GM06990 (cell line): ENCODE data around the gene TEX26.

Experiments used
- DNase-seq: peaks from one replicate; pipeline ENCODE4 v3.0.0-alpha.2; 2011; ENCODE audit not compliant: insufficient read length; ENCODE audit errors: extremely low read depth
- H3K27me3 ChIP-seq: replicated peaks from 2 replicates; pipeline ENCODE4 v1.6.0; 2011; ENCODE audit warnings: low read length; ENCODE audit not compliant: control insufficient read depth, insufficient read depth
- H3K36me3 ChIP-seq: 2 replicates; pipeline ENCODE4 v1.5.1; 2011; ENCODE audit warnings: low read length; ENCODE audit not compliant: control insufficient read depth, insufficient read depth
- H3K4me3 ChIP-seq: replicated peaks from 2 replicates; pipeline ENCODE4 v1.5.1; 2011; ENCODE audit warnings: low read depth, mild to moderate bottlenecking, control low read depth, low read length
- TF ChIP-seq, protein P1 (sequence below): IDR thresholded peaks from 2 replicates; pipeline ENCODE4 v1.5.1; 2011; ENCODE audit warnings: low read length, control low read depth, mild to moderate bottlenecking, inconsistent platforms; ENCODE audit not compliant: insufficient read depth, poor library complexity, severe bottlenecking

TEX26 gene

DNA sequence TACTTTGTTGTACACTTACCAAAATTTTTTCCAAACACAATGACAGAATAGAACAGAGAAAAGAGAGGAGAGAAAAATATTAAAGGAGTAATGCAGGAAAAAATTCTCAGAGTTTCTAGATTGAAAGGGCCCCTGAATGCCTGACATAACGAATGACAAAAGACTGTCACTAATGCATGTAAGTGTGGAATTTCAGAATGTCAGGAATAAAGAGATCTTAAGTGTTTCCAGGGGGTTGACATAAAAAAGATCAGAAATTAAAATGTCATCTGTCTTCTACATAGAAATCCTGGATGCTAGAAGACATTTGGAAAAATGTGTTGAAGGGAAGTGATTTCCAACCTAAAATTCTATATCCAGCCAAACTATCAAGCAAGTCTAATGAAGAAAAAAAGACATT is 27.2 kb downstream of the TEX26 start:
- Histone ChIP-seq H3K4me3 (no peak overlapping the region), H3K27me3 (no peaks in the 10 kb centered on the region; the same call in 1 of the 2 replicates), H3K36me3 (no peaks in the 10 kb centered on the region)
- DNase-seq = no peak
- TF ChIP-seq, protein P1, sequence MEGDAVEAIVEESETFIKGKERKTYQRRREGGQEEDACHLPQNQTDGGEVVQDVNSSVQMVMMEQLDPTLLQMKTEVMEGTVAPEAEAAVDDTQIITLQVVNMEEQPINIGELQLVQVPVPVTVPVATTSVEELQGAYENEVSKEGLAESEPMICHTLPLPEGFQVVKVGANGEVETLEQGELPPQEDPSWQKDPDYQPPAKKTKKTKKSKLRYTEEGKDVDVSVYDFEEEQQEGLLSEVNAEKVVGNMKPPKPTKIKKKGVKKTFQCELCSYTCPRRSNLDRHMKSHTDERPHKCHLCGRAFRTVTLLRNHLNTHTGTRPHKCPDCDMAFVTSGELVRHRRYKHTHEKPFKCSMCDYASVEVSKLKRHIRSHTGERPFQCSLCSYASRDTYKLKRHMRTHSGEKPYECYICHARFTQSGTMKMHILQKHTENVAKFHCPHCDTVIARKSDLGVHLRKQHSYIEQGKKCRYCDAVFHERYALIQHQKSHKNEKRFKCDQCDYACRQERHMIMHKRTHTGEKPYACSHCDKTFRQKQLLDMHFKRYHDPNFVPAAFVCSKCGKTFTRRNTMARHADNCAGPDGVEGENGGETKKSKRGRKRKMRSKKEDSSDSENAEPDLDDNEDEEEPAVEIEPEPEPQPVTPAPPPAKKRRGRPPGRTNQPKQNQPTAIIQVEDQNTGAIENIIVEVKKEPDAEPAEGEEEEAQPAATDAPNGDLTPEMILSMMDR = no peak

DNA sequence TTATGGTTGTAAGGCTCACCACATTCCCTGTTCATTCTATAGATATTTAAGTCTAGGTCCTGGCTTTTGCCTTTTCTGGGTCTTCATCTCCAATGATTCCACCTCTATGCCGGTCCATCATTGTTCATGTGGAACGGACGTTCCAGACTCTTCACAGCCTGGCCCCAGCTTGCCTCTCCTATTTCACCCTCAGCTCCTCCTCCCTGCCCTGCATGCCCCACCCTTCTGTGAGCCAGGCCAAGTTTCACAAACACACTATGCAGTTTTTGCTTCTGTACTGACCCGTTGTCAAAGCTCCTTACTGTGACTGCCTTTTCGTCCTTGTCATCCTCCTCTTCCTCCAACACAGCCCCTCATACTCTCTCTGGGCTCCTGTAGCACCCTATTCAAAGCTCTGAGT is 31.3 kb downstream of the TEX26 start:
- DNase-seq = no peak
- Histone ChIP-seq H3K4me3 (no peak overlapping the region), H3K36me3 (no peaks in the 10 kb centered on the region), H3K27me3 (no peaks in the 10 kb centered on the region; the same call in none of the 2 replicates)
- TF ChIP-seq, protein P1 = no peak

DNA sequence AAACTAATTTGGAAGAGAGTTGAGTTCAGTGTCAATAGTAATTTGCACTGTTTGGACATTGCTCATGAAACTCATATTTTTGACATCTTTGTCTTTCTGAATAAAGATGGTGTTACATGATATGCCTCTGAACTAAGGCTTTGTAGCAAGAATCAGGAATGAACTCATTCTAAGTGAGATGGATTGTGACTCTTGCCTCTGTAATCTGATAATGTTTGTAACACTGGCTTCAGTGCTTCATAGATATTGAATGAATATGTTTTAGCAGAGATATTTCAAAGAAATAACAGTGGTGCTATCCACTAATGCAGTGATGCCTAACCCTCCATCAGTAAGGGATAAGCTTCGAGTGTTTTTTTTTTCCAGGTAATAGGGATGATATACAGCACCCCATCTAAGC is 32.9 kb downstream of the TEX26 start:
- Histone ChIP-seq H3K4me3 (no peak overlapping the region), H3K27me3 (no peaks in the 10 kb centered on the region; the same call in none of the 2 replicates), H3K36me3 (no peaks in the 10 kb centered on the region)
- TF ChIP-seq, protein P1 = no peak
- DNase-seq = no peak

DNA sequence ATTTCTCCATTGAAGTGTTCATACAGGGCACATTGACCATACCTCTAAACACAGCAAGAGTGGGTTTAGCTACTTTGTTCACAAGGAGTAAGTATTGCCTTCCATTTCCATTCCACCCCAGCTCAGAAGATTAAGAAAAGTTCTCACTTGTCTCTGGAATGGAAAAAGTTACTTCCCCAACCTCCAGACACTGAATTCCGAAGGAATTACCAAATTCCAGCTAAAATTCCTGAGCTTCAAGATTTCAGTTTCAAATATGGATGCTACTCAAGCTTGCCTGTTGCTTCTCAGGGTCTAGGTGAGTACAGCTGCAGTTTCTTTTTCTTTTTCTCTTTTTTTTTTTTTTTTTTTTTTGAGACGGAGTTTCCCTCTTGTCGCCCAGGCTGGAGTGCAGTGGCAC is 33.6 kb downstream of the TEX26 start:
- no peak for DNase-seq
- TF ChIP-seq, protein P1 = no peak
- Histone ChIP-seq H3K4me3 (no peak overlapping the region), H3K36me3 (no peaks in the 10 kb centered on the region), H3K27me3 (no peaks in the 10 kb centered on the region; the same call in none of the 2 replicates)

DNA sequence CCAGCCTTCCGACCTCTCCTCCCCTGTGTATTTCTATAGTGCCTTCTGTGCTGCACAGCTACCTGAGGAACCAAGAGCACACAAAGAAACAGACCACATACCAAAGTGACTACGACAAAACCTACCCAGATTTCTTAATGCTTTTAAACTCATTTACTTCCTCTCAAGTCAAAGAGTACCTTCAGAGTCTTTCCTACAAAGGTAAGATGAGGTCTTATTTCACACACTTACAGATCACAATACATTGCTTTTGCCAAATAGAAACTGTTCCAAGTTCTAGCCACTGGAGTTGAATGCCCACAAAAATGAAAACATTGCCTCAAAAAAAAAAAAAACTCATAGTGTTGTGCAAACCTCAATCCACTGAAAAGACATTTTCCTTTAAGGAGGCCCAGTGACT is 36.4 kb downstream of the TEX26 start:
- TF ChIP-seq, protein P1 = no peak
- H3K4me3 ChIP-seq = no peak overlapping the region
- DNase-seq = no peak
- no peaks in the 10 kb centered on the region for H3K36me3 ChIP-seq
- H3K27me3 ChIP-seq = peaks cover 1% of the 10 kb centered on the region

DNA sequence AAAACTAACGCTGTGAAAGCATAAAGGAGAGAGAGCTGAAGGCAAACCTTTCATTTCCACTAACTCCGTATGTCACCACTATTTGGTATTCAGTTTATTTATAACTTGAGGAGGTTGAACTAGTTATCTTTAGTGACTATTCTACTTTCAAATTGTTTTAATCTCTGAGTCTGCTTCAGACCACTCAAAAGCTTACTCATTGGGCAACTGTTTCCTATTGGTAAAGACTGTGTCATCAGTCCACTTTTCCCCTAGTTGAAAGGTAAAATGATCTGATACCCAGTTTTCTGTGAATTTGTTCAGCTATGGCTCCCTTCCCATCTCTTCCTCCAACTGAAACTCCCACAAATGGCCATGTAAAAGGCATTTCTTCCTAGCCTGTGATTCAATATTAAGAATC is 39.1 kb downstream of the TEX26 start:
- TF ChIP-seq, protein P1 = no peak
- no peaks in the 10 kb centered on the region for H3K36me3 ChIP-seq
- DNase-seq = no peak
- no peak overlapping the region for H3K4me3 ChIP-seq
- peaks cover 1% of the 10 kb centered on the region for H3K27me3 ChIP-seq
